ENCODE measurements around the gene GJA4.

Gene GJA4

GRCh38 chr1:34833711-34834110 lies 40.9 kb downstream of the GJA4 start:
- no peaks in the 10 kb centered on the region for H3K36me3 ChIP-seq (ENCODE audit: control insufficient read depth, insufficient read depth, low read length)
- no peak overlapping the region for H3K4me3 ChIP-seq (ENCODE audit: low read length)
- no peaks in the 10 kb centered on the region for H3K4me1 ChIP-seq (ENCODE audit: control insufficient read depth, insufficient read depth, low read length)
- no peak overlapping the region for H3K27ac ChIP-seq (ENCODE audit: low read depth, low read length)
- H3K27me3 ChIP-seq (ENCODE audit: control insufficient read depth, insufficient read depth, low read length), result no peaks in the 10 kb centered on the region
- H3K9ac ChIP-seq (ENCODE audit: low read length), result no peak overlapping the region

GRCh38 chr1:34839526-34840305 lies 46.9 kb downstream of the GJA4 start:
- Histone ChIP-seq H3K27ac (ENCODE audit: low read depth, low read length) (no peak overlapping the region), H3K9ac (ENCODE audit: low read length) (no peak overlapping the region), H3K4me3 (ENCODE audit: low read length) (no peak overlapping the region), H3K27me3 (ENCODE audit: control insufficient read depth, insufficient read depth, low read length) (no peaks in the 10 kb centered on the region), H3K4me1 (ENCODE audit: control insufficient read depth, insufficient read depth, low read length) (no peaks in the 10 kb centered on the region), H3K36me3 (ENCODE audit: control insufficient read depth, insufficient read depth, low read length) (no peaks in the 10 kb centered on the region)

- no peaks in the 10 kb centered on the region for H3K36me3 ChIP-seq (ENCODE audit: control insufficient read depth, insufficient read depth, low read length)
- H3K4me1 ChIP-seq (ENCODE audit: control insufficient read depth, insufficient read depth, low read length), result no peaks in the 10 kb centered on the region
- no peak overlapping the region for H3K27ac ChIP-seq (ENCODE audit: low read depth, low read length)
- no peaks in the 10 kb centered on the region for H3K27me3 ChIP-seq (ENCODE audit: control insufficient read depth, insufficient read depth, low read length)
- H3K9ac ChIP-seq (ENCODE audit: low read length), result no peak overlapping the region
- H3K4me3 ChIP-seq (ENCODE audit: low read length), result no peak overlapping the region
Observed at GRCh38 chr1:34840426-34840825, 47.6 kb downstream of the GJA4 start.

- H3K4me3 ChIP-seq (ENCODE audit: low read length), result no peak overlapping the region
- H3K4me1 ChIP-seq (ENCODE audit: control insufficient read depth, insufficient read depth, low read length), result no peaks in the 10 kb centered on the region
- no peaks in the 10 kb centered on the region for H3K27me3 ChIP-seq (ENCODE audit: control insufficient read depth, insufficient read depth, low read length)
- no peaks in the 10 kb centered on the region for H3K36me3 ChIP-seq (ENCODE audit: control insufficient read depth, insufficient read depth, low read length)
- H3K9ac ChIP-seq (ENCODE audit: low read length), result no peak overlapping the region
- no peak overlapping the region for H3K27ac ChIP-seq (ENCODE audit: low read depth, low read length)
Observed at GRCh38 chr1:34842073-34842472, 49.3 kb downstream of the GJA4 start.

GRCh38 chr1:34842952-34843371 lies 50.2 kb downstream of the GJA4 start:
- Histone ChIP-seq H3K4me3 (ENCODE audit: low read length) (no peak overlapping the region), H3K4me1 (ENCODE audit: control insufficient read depth, insufficient read depth, low read length) (no peaks in the 10 kb centered on the region), H3K9ac (ENCODE audit: low read length) (no peak overlapping the region), H3K27me3 (ENCODE audit: control insufficient read depth, insufficient read depth, low read length) (no peaks in the 10 kb centered on the region), H3K36me3 (ENCODE audit: control insufficient read depth, insufficient read depth, low read length) (no peaks in the 10 kb centered on the region), H3K27ac (ENCODE audit: low read depth, low read length) (no peak overlapping the region)

GRCh38 chr1:34843392-34844251 lies 50.8 kb downstream of the GJA4 start:
- no peak overlapping the region for H3K27ac ChIP-seq (ENCODE audit: low read depth, low read length)
- H3K36me3 ChIP-seq (ENCODE audit: control insufficient read depth, insufficient read depth, low read length), result no peaks in the 10 kb centered on the region

GRCh38 chr1:34844252-34844634 lies 51.4 kb downstream of the GJA4 start:
- no peaks in the 10 kb centered on the region for H3K4me1 ChIP-seq (ENCODE audit: control insufficient read depth, insufficient read depth, low read length)
- no peaks in the 10 kb centered on the region for H3K27me3 ChIP-seq (ENCODE audit: control insufficient read depth, insufficient read depth, low read length)
- H3K9ac ChIP-seq (ENCODE audit: low read length), result no peak overlapping the region
- no peaks in the 10 kb centered on the region for H3K36me3 ChIP-seq (ENCODE audit: control insufficient read depth, insufficient read depth, low read length)
- H3K4me3 ChIP-seq (ENCODE audit: low read length), result no peak overlapping the region
- H3K27ac ChIP-seq (ENCODE audit: low read depth, low read length), result no peak overlapping the region

More at GRCh38 chr1:34843392-34844251, 50.8 kb downstream of the GJA4 start:
- Histone ChIP-seq H3K9ac (ENCODE audit: low read length) (no peak overlapping the region), H3K4me1 (ENCODE audit: control insufficient read depth, insufficient read depth, low read length) (no peaks in the 10 kb centered on the region), H3K27me3 (ENCODE audit: control insufficient read depth, insufficient read depth, low read length) (no peaks in the 10 kb centered on the region), H3K4me3 (ENCODE audit: low read length) (no peak overlapping the region)

Data from rectal smooth muscle tissue (tissue), 1 donor.